GM12801 (cell line): Measurements from ENCODE around the gene CCNA1.

Source experiments
- TF ChIP-seq, protein P1 (sequence below): IDR thresholded peaks from one replicate; pipeline ENCODE4 v1.5.1; 2011; ENCODE audit warnings: control low read depth; ENCODE audit not compliant: insufficient read length; ENCODE audit errors: extremely low read depth

Gene CCNA1

DNA sequence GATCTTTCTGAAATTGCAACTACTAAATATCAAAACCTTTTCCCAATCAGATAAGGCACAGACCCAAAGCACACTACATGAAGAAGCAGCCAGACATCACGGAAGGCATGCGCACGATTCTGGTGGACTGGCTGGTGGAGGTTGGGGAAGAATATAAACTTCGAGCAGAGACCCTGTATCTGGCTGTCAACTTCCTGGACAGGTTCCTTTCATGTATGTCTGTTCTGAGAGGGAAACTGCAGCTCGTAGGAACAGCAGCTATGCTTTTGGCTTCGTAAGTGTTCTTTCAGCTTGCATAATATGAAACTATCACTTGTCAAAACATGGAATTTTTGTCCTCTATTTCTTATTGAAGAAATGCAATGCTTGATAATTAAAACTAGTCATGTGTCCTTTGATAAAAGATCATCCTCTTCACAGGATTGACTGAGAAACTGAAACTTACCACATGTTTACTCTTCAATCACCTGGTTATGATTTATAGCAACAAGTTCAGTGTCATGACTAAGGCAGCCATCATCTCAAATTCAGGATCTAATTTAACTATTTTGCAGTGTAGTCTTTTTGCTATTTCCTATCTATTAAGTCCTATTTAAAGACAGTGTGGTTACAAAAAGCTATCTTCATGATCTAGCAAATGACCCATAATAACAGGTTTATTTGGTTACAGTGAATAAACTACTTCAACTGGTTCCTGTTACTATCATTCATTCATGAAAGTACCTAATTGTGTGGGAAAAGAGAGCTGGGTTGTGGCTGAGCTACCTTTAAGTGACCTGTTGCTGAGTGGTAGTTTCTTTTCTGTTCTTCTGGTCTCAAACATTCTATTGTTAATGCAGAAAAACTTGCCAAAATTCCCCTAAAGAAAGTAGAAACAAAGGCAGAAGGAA, 6.5 kb downstream of the CCNA1 start:
- TF ChIP-seq, protein P1, sequence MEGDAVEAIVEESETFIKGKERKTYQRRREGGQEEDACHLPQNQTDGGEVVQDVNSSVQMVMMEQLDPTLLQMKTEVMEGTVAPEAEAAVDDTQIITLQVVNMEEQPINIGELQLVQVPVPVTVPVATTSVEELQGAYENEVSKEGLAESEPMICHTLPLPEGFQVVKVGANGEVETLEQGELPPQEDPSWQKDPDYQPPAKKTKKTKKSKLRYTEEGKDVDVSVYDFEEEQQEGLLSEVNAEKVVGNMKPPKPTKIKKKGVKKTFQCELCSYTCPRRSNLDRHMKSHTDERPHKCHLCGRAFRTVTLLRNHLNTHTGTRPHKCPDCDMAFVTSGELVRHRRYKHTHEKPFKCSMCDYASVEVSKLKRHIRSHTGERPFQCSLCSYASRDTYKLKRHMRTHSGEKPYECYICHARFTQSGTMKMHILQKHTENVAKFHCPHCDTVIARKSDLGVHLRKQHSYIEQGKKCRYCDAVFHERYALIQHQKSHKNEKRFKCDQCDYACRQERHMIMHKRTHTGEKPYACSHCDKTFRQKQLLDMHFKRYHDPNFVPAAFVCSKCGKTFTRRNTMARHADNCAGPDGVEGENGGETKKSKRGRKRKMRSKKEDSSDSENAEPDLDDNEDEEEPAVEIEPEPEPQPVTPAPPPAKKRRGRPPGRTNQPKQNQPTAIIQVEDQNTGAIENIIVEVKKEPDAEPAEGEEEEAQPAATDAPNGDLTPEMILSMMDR = no peak

DNA sequence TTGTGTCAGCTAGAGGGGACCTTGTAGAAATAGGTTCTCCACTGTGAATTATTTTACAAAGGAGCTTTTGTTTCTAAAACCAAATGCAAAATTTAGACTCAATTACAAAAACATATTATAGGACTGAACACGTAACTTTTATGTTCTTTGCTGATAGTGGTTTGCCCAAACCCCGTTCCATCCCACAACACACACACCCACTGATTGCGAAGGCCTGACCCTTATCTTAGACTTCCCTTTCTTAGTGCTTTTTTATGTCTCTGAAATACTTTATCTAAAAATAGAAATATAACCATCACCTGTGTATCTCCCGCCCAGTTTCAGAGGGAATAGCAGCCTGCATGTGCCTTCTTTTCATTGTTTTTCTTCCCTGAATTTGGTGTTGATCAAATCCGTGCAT, 13.0 kb downstream of the CCNA1 start:
- TF ChIP-seq, protein P1 = no peak

DNA sequence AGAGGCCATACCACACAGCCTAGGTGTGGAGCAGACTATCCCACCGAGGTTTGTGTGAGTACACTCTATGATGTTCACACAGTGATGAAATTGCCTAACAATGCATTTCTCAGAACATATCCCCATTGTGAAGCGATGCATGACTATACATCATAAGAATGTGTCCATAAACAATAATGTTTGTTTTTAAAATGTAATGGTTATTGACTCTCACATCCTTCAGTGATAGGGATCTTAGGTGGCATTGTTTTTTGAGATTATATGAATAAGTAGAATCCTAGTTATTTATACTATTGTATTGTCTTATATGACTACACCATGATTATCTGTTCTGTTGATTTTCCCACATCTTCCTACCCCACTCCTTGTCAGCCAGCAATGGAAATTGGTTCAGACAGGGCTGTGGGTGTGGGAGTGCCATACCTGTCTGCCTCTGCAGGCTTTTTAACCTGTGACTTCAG, 13.6 kb downstream of the CCNA1 start:
- TF ChIP-seq, protein P1 = no peak

DNA sequence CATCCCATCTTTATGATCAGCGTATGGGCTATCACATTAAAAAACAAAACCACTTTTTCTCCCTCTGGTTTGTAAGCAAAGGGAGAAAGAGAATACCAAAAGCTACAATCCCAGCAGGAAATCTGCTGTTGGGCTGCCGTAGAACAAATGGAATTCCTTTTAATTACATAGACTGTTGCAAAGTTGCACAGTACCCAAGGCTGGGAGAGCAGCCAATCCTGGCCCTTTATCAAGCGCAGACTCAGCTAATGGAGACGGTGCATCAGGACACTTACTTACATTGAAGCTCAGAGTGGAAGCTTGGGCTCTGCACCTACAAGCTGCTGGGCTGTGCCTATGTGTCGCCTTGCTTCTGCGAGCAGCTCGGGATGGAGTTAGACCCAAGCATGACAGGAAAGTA, 15.2 kb downstream of the CCNA1 start:
- TF ChIP-seq, protein P1 = no peak

GRCh38 chr13:36450534-36450933, 18.2 kb downstream of the CCNA1 start:
- TF ChIP-seq, protein P1 = no peak

- TF ChIP-seq, protein P1 = no peak
These were observed 21.2 kb downstream of the CCNA1 start for GRCh38 chr13:36453516-36453915.

GRCh38 chr13:36454121-36454520, 21.8 kb downstream of the CCNA1 start:
- TF ChIP-seq, protein P1 = no peak
